ENCODE measurements around the gene TSPAN16.

GRCh38 chr19:11332822-11333221 lies 36.9 kb downstream of the TSPAN16 start:
- TF ChIP-seq, protein P1, sequence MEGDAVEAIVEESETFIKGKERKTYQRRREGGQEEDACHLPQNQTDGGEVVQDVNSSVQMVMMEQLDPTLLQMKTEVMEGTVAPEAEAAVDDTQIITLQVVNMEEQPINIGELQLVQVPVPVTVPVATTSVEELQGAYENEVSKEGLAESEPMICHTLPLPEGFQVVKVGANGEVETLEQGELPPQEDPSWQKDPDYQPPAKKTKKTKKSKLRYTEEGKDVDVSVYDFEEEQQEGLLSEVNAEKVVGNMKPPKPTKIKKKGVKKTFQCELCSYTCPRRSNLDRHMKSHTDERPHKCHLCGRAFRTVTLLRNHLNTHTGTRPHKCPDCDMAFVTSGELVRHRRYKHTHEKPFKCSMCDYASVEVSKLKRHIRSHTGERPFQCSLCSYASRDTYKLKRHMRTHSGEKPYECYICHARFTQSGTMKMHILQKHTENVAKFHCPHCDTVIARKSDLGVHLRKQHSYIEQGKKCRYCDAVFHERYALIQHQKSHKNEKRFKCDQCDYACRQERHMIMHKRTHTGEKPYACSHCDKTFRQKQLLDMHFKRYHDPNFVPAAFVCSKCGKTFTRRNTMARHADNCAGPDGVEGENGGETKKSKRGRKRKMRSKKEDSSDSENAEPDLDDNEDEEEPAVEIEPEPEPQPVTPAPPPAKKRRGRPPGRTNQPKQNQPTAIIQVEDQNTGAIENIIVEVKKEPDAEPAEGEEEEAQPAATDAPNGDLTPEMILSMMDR (IDR thresholded peaks at IDR 0.05): no peak
- no peak for TF ChIP-seq POLR2A (IDR thresholded peaks at IDR 0.05)

Measured in testis (tissue), 2 donors.